B cell (primary cell): Measurements from ENCODE around the gene RASSF8. TPM values are rescaled to one million over a fixed set of nuclear protein-coding genes. Genes with fewer than 3 reads are reported as not detected.

Experiments used
- ATAC-seq: fragments of 200-7000 bp; cut with Tn5 transposase; one replicate; pipeline ENCODE4 v1.10.0; 2021; ENCODE audit warnings: low read depth, mild to moderate bottlenecking, moderate number of reproducible peaks, moderate library complexity
- CTCF ChIA-PET: fragments of 350-600 bp; sonication (Branson Sonifier 250); formaldehyde crosslinking; loops from one replicate; lab custom pipeline; 2021; ENCODE audit warnings: antibody characterized with exemption, inconsistent platforms; lab: Charles Lee
- POLR2A ChIA-PET: fragments of 350-600 bp; sonication (Branson Sonifier 250); formaldehyde crosslinking; loops from one replicate; lab custom pipeline; 2021; ENCODE audit warnings: antibody characterized with exemption; lab: Charles Lee
- DNase-seq: peaks from one replicate; pipeline ENCODE4 v3.0.0; 2013
- H2AFZ ChIP-seq: 2 replicates; pipeline ENCODE4 v1.6.1; 2012; ENCODE audit warnings: mild to moderate bottlenecking, low read depth, low read length; ENCODE audit not compliant: insufficient read depth, poor library complexity, severe bottlenecking
- H3K27ac ChIP-seq, 2 donors: 1 replicate in 1 of 2; 2 replicates in 1 of 2; pipeline ENCODE4 v1.5.1; 2012 to 2013; ENCODE audit warnings: low read length in 2 of 2, mild to moderate bottlenecking in 2 of 2, moderate library complexity in 1 of 2
- H3K27me3 ChIP-seq, 4 experiments: fragments of 200-600 bp in 1 of 4; sonication (generic) in 1 of 4; replicated peaks in 1 of 4; 1 replicate in 2 of 4; 2 replicates in 2 of 4; pipeline versions ENCODE4 v1.6.1 to v1.7.0; 2013 to 2016; ENCODE audit warnings: low read length in 3 of 4, mild to moderate bottlenecking in 2 of 4, mixed read lengths in 1 of 4, moderate library complexity in 1 of 4; ENCODE audit not compliant: insufficient read depth in 4 of 4, control insufficient read depth in 3 of 4; ENCODE audit errors: control extremely low read depth in 1 of 4
- H3K36me3 ChIP-seq, 2 experiments: replicated peaks in 1 of 2; 1 replicate in 1 of 2; 2 replicates in 1 of 2; pipeline versions ENCODE4 v1.6.1 to v1.7.1; 2013; ENCODE audit warnings: low read length in 1 of 2; ENCODE audit not compliant: insufficient read depth in 2 of 2, control insufficient read depth in 1 of 2; ENCODE audit errors: control extremely low read depth in 1 of 2, extremely low read depth in 1 of 2
- H3K4me1 ChIP-seq, 2 donors: fragments of 200-600 bp in 1 of 2; sonication (generic) in 1 of 2; 1 replicate in 1 of 2; 2 replicates in 1 of 2; pipeline versions ENCODE4 v1.5.1 to v1.6.1; 2013 to 2017; ENCODE audit warnings: low read length in 2 of 2; ENCODE audit not compliant: control insufficient read depth in 2 of 2, insufficient read depth in 2 of 2
- H3K4me2 ChIP-seq: replicated peaks from 2 replicates; pipeline ENCODE3; 2012; ENCODE audit warnings: mild to moderate bottlenecking, low read depth, low read length; ENCODE audit not compliant: poor library complexity, severe bottlenecking
- H3K4me3 ChIP-seq, 5 experiments: fragments of 200-600 bp in 1 of 5; sonication (generic) in 1 of 5; 1 replicate in 3 of 5; 2 replicates in 2 of 5; pipeline versions ENCODE4 v1.5.1 to v1.7.0; 2011 to 2016; ENCODE audit warnings: low read length in 4 of 5, mild to moderate bottlenecking in 4 of 5, low read depth in 2 of 5, control low read depth in 1 of 5, moderate library complexity in 1 of 5; ENCODE audit not compliant: insufficient read depth in 1 of 5; ENCODE audit errors: control extremely low read depth in 1 of 5, extremely low read depth in 1 of 5
- H3K79me2 ChIP-seq: fragments of 200-600 bp; sonication (generic); one replicate; pipeline ENCODE4 v1.6.0; 2016; ENCODE audit warnings: low read length; ENCODE audit not compliant: control insufficient read depth, insufficient read depth
- H3K9ac ChIP-seq: fragments of 200-600 bp; sonication (generic); 2 replicates; pipeline ENCODE4 v1.6.1; 2017; ENCODE audit warnings: mild to moderate bottlenecking, low read length, moderate library complexity
- H3K9me3 ChIP-seq, 3 donors: one replicate each; pipeline versions ENCODE4 v1.6.1 to v1.7.1; 2013; ENCODE audit warnings: low read length in 2 of 3; ENCODE audit not compliant: control insufficient read depth in 2 of 3, insufficient read depth in 1 of 3; ENCODE audit errors: control extremely low read depth in 1 of 3
- H4K20me1 ChIP-seq: 2 replicates; pipeline ENCODE4 v1.6.0; 2012; ENCODE audit warnings: mild to moderate bottlenecking, low read length; ENCODE audit not compliant: insufficient read depth, control insufficient read depth, poor library complexity, severe bottlenecking
- H3K27ac Mint-ChIP-seq: one replicate; pipeline ENCODE4 v1.8.0; 2021; ENCODE audit warnings: mixed read lengths
- H3K27me3 Mint-ChIP-seq: one replicate; pipeline ENCODE4 v1.8.0; 2021; ENCODE audit warnings: mixed read lengths
- H3K4me1 Mint-ChIP-seq: one replicate; pipeline ENCODE4 v1.8.0; 2021; ENCODE audit warnings: mixed read lengths
- H3K4me3 Mint-ChIP-seq: one replicate; pipeline ENCODE4 v1.8.0; 2021; ENCODE audit warnings: mixed read lengths
- H3K9me3 Mint-ChIP-seq: one replicate; pipeline ENCODE4 v1.8.0; 2022; ENCODE audit warnings: mixed read lengths; ENCODE audit not compliant: insufficient read depth
- CTCF ChIP-seq: fragments of 200-600 bp; IDR thresholded peaks from one replicate; pipeline ENCODE4 v1.8.0; 2022; ENCODE audit warnings: antibody characterized with exemption, mild to moderate bottlenecking
- EZH2 ChIP-seq: IDR thresholded peaks from 2 replicates; pipeline ENCODE4 v1.6.1; 2012; ENCODE audit warnings: borderline replicate concordance, low read depth, mild to moderate bottlenecking, moderate library complexity, low read length; ENCODE audit not compliant: insufficient read depth, poor library complexity, severe bottlenecking
- WGBS: methylation state at CpG from one replicate; pipeline ENCODE4 v1.1.5; 2013; ENCODE audit warnings: missing lambda C conversion rate; ENCODE audit not compliant: insufficient coverage; 5-methylcytosine and 5-hydroxymethylcytosine counted together
- intact Hi-C: fragments of 100-400 bp; cut with micrococcal nuclease; formaldehyde crosslinking; loops from one replicate; pipeline ENCODE4 v1.10.0; 2022
- polyA plus RNA-seq: library from polyadenylated mRNA; depleted of rRNA; stranded (reverse); fragments of >200 nt; gene quantifications from 2 replicates; pipeline ENCODE4 v1.2.3, GENCODE V29; 2012
- total RNA-seq, 2 donors: library from RNA; stranded (reverse); fragments of 120-200 nt in 1 of 2; gene quantifications; 1 replicate in 1 of 2; 2 replicates in 1 of 2; pipeline versions ENCODE4 v1.2.3 to v1.2.4, GENCODE V29; 2013 to 2022

The RASSF8 gene
- total and polyA plus RNA-seq, 2 donors (not counting 1 experiment from before 2014, with no cell fraction given): 0.01 to 0.49 TPM

GRCh38 chr12:25937096-25937495, 21.4 kb upstream of the RASSF8 start:
- DNase-seq: no peak
- Histone ChIP-seq H3K79me2 (no peaks in the 10 kb centered on the region), H3K4me2 (no peak overlapping the region), H2AFZ (no peak overlapping the region), H4K20me1 (no peaks in the 10 kb centered on the region), H3K9ac (no peak overlapping the region), H3K36me3 (no peaks in the 10 kb centered on the region), H3K27ac (no peak overlapping the region), H3K9me3 (no peaks in the 10 kb centered on the region), H3K4me1 (no peaks in the 10 kb centered on the region), H3K4me3 (no peak overlapping the region), H3K27me3 (no peaks in the 10 kb centered on the region)
- Mint-ChIP-seq H3K4me1 (peaks cover 9% of the 10 kb centered on the region), H3K4me3 (no peak overlapping the region), H3K9me3 (no peaks in the 10 kb centered on the region), H3K27ac (no peak overlapping the region), H3K27me3 (peaks cover 2% of the 10 kb centered on the region)
- no peak for ATAC-seq
- TF ChIP-seq EZH2: no peak
- no peak for TF ChIP-seq CTCF
- intact Hi-C loops: no loop called here
- POLR2A ChIA-PET: no interaction called here
- CTCF ChIA-PET: no interaction called here

GRCh38 chr12:25938581-25938980, 19.9 kb upstream of the RASSF8 start:
- intact Hi-C loops: no loop called here
- no peak overlapping the region for H3K4me2 ChIP-seq
- no peak overlapping the region for H2AFZ ChIP-seq
- Mint-ChIP-seq H3K27me3 (no peaks in the 10 kb centered on the region), H3K4me1 (peaks cover 9% of the 10 kb centered on the region), H3K9me3 (no peaks in the 10 kb centered on the region), H3K27ac (no peak overlapping the region), H3K4me3 (no peak overlapping the region)
- H3K4me3 ChIP-seq: no peak overlapping the region
- no CpG with 5 or more reads among the region's 1 CpG for WGBS
- no peak for DNase-seq
- no peaks in the 10 kb centered on the region for H3K79me2 ChIP-seq
- no peak for ATAC-seq
- H3K27me3 ChIP-seq: no peaks in the 10 kb centered on the region
- H3K9ac ChIP-seq: no peak overlapping the region
- no peaks in the 10 kb centered on the region for H3K4me1 ChIP-seq
- TF ChIP-seq EZH2: no peak
- no peak for TF ChIP-seq CTCF
- H3K36me3 ChIP-seq: no peaks in the 10 kb centered on the region
- ChIA-PET POLR2A (no interaction called here), CTCF (no interaction called here)
- no peak overlapping the region for H3K27ac ChIP-seq
- no peaks in the 10 kb centered on the region for H4K20me1 ChIP-seq
- H3K9me3 ChIP-seq: no peaks in the 10 kb centered on the region
